T-helper 2 cell treated with Interferon-gamma antibody and Interleukin-4, amounts not matched to agents 100 ng/mL and 5 ng/mL, for 36 hours (primary cell): ENCODE measurements around the gene CD48. TPM values are rescaled to one million over a fixed set of nuclear protein-coding genes. Genes with fewer than 3 reads are reported as not detected.

ENCODE experiments used
- intact Hi-C: fragments of 100-400 bp; cut with micrococcal nuclease; formaldehyde crosslinking; loops from one replicate; pipeline ENCODE4 v1.15.1; 2023
- total RNA-seq: library from RNA; stranded (reverse); gene quantifications from 2 replicates; pipeline ENCODE4 v1.2.3, GENCODE V29; 2022

Gene CD48
- total RNA-seq, 1 donor from 2014 or later = 204 TPM

DNA sequence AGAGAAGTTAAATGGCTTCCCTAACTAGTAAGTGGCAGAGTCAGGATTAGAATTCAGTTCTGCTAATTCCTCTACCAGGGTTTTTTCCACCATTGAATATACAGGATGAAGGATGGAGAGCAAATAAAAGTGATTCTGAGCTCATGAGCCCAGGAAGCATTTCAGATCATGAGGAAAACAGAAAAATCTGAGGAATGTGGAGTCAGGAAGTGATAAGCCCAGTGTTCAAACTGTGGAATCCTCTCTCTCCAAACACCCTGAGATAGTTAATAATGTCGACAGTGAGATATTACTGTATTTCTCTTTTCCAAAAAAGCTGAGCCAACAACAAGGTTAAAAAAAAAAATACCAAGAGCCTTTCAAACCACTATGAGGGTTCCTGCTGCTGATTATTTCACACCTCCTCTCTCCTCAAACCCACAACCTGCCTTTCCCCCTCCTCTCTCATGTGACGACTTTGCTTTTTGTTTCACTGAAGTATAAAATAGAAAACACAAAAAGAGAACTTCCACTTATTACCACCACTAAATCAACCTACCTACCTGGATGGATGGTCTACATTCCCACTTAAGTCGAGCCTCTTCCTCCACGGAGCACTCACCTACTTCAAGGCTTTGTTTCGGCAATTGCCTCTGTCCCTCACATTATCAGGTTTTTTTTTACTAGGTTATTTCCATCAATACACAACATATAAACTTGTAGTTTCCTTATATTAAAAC is 73.6 kb downstream of the CD48 start:
- intact Hi-C loops = loop anchor here (1.0 kb wide), 1 partner anchor 9 kb away; no protein-coding TSS in a partner anchor

GRCh38 chr1:160637065-160637464 is 74.6 kb downstream of the CD48 start:
- intact Hi-C loops = no loop called here

- intact Hi-C loops = no loop called here
Observed at GRCh38 chr1:160636547-160636946, 75.1 kb downstream of the CD48 start.

- intact Hi-C loops = no loop called here
Observed at GRCh38 chr1:160636076-160636475, 75.5 kb downstream of the CD48 start.

DNA sequence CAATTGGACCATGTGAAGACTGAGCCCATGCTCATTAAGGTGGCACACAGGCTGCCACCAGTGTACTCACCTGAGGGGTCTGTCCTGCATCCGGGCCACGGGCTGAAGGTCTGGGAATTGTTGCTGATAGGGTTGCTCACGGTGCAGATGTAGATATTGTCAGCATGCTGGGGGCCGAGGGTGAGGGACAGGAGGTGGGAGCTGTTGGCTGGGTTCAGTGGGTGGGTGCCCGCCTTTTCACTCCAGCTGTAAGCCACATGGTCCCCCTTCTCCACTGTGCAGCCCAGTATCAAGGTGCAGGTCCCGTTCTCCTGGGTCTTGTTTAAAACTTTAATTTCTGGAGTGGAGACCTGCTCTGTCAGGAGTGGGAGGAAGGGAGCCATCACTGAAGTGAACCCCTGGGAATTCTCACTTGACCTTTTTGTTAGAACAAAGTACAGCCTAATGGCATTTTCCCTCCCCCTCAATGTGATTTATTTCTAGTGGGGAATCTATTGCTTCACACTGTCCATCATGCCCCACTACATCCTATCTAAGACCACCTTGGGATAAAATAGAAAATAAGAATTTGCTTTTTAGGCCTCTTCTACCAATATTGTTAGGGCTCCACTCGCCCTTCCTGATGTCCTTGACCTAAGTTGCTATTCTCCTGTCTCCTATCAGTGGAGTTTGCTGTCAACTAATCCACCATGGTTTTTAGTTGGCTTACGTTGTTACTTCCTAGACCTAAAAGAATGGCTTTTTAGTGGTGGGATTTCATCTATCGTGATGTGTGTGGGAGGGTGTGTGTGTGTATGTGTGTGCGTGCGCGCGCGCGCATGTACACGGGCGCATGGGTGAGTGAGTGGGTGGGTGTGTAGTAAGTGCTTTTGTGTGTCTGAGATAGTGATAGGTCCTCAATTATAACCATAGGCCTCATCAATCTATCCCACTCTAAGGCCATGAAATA is 76.8 kb downstream of the CD48 start:
- intact Hi-C loops = no loop called here

DNA sequence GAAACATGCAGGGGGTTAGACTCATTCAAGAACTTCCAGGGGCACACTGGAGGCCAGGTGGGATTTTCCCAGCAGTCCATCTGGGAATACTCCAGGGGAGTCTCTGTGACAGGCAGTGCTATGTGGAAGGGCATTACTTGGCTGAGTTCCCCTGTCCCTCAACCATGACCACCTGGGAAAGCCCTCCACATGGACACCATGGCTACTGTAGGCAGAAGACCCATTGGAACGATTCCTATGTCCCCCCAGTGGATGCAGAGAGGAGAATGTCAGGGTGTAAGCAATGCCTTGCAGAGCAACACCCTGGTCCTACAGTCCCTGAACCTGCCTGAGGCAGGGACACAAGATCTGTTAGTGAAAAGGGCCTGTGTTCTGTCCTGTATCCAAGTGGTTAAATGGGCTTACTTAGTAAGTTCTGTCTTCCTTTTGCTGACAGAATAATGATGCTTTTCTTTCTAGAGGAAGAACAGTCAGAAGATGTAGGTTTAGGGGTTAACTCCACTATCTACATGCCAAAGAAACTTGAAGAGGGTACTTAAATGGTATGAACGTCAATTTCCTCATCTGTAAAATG is 78.2 kb downstream of the CD48 start:
- intact Hi-C loops = no loop called here

DNA sequence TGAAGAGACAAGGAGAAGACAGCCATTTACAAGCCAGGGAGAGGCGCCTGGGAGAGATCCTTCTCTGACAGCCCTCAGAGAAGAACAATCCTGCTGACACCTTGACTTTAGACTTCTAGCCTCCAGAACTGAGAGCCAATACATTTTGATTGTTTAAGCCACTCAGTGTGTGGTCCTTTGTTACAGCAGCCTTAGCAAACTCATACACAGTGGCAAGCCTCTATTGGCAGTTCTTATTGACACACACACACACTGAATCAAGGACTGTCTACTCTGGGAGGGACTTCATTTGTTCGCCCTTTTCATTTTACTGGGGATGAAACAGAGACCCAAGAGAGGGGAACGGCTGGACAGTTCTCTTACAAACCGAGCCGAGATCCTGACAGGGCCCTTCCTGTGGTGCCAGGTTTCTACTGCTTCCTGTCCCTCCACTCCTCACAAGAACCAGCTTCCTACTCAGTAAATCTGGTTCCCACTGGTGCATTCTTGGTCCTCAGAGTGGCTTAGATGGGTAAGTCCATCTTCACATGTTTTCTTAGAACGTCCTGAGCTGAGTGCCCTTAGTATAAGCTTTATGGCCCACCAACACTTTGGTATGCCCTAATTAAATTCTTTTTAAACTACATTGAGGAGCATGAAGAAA is 79.5 kb downstream of the CD48 start:
- intact Hi-C loops = no loop called here

DNA sequence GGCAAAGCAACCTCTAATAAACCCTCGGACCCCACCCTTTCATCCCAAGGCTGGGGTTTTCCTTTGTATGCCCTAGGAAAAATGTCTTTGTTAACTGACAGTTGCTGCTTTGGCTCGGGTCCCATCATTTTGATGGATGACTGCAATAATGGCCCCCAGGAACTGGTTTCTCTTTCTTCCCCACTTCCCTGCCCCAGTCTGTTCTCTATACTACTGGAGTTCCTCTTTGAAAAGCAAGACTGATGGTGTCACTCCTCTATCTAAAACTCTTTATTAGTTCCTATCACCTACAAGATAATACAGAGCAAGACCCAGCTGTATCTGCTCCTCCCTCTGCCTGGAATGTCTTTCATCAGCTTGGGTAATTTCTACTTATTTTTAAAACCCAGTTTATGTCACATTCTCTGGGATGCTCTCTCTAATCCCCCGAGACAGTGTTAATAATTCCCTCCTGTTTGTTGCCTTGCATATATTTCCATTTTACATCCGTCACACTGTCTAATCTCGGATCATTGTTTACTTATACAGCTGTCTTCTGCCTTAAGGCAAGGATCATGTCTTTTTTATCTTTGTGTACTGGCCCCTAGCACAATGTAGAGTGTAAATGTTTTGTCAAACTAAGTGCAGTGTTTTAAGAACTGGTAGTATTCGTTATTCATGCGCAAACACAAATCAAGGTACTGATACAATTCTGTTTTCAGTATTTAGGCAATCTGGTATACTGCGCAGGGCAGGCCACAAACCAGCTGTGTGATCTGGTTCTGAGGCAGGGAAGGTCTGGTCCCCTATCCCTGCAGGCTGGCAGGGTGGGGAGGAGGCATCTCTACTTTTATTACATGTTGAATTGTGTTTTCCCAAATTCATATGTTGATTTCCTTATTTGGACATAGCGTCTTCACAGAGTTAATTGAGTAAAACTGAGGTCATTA is 80.8 kb downstream of the CD48 start:
- intact Hi-C loops = no loop called here

- intact Hi-C loops = loop anchor here (1.0 to 5.0 kb wide), 4 partner anchors 9 to 367 kb away; partner anchors contain the start of genes CD84 and DCAF8
Observed at GRCh38 chr1:160629286-160630210, 82.1 kb downstream of the CD48 start.

DNA sequence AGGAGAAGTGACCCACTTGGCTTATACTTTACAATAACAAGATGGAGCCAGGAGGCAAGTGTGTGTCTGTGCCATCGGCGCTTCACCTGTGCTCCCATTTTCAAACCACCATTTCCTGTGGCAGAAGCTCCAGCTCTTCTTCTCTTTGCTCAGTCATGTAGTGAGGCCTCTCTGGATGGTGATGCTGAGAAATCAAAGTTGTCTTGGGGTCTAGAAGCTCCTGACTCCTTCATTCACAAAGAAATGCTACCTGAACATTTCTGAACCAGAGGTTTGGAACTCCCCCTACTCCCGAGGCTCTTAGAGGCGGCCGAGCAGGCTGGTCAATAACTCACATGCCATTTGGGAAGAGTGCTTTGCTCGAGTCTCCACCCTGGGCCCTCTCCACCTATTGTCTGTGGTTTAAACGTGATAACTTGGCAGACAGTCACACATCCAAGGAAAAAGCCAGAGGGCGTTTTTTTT is 82.8 kb downstream of the CD48 start:
- intact Hi-C loops = loop anchor here (1.0 to 5.0 kb wide), 4 partner anchors 9 to 367 kb away; partner anchors contain the start of genes CD84 and DCAF8

Other genes with a start within 250 kb of the CD48 start
- gene SLAMF6, start 188.6 kb downstream of the CD48 start, total RNA-seq = 34.1 and 36.4 TPM in 2 replicates
- 40.8 and 43.9 TPM in 2 replicates for gene CD84, start 132.3 kb downstream of the CD48 start, total RNA-seq
- 58.9 and 63.6 TPM in 2 replicates for gene SLAMF1, start 64.8 kb downstream of the CD48 start, total RNA-seq
- 6.8 and 8.0 TPM in 2 replicates for gene SLAMF7, start 27.4 kb upstream of the CD48 start, total RNA-seq
- gene LY9, start 84.4 kb upstream of the CD48 start, total RNA-seq = 8.5 and 9.2 TPM in 2 replicates
- gene CD244, start 151.1 kb upstream of the CD48 start, total RNA-seq = 0.70 and 0.84 TPM in 2 replicates
- not detected in 2 replicates for gene ITLN1, start 173.4 kb upstream of the CD48 start, total RNA-seq
- not detected in 2 replicates for gene ITLN2, start 243.0 kb upstream of the CD48 start, total RNA-seq